NCI-H2171 treated with DMSO at 0.1 percent for 48 hours (cell line): Measurements from ENCODE around the gene ZBTB34.

Experiments
- DNase-seq: peaks from one replicate; lab custom pipeline; 2025; lab: John Stamatoyannopoulos, UW

The ZBTB34 gene

DNA sequence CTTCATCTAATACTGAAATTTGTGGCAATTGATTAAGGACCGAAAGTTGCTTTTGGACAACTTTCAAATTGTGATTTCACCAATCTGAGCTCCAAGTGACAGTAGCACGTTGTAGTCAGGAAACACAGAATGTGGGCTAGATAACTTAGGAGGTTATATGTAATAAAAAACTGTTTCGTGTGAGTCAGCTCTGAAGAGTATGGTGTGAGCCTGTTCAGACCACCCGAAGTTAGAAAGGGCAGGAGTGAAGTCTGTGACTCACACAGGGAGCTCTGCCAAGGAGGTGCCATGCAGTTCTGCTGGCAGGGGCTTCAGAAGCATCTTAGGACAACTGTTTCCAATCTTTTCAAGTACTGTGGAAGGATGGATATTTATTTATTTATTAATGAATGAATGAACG is 16.4 kb upstream of the ZBTB34 start:
- DNase-seq: no peak

DNA sequence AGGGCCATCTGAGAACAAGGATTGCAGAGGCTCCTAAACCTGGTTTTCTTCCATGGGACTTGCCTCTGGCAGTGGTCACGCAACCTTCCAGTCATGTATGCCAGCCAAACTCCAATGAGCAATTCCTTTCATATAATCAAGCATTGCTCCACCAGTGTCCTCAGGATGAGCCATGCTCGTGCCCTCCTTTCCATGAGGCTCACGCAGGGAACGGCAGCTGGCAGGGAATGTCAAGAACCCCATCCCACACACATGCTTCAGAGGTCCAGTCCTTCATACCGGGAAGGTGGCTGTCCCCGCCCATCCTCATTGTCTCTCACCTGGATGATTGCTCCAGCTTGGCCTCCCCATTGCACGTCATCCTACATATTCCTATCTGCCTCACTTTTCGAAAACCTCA is 13.4 kb upstream of the ZBTB34 start:
- no peak for DNase-seq

DNA sequence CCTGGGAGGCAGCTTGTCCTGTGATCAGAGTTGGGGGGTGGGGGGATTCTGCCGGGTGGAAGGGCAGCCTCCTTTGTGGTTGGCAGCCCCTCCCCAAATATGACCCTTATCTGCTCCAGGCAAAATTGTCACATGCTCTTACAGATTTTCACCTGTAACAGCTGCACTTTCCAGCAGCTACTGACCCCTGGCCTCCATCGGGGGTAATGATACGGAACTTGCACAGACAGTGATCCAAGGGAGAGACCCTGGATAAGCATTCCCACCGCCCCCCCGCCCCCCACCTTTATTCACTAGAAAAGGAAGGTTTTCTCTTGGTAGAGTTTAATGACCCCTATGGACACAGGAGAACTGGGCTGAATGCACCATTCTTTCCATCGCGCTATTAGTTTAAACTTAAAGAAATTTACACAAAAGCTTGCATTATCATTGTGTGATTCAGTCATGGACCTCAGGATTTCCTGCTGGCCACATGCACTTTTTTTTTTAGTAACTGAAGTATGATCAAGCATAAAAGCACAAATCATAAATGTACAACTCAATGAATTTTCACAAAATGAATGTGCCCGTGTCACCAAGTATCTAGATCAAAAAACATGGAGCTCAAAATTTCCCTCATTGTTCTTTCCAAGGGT is 10.7 kb upstream of the ZBTB34 start:
- DNase-seq: no peak

DNA sequence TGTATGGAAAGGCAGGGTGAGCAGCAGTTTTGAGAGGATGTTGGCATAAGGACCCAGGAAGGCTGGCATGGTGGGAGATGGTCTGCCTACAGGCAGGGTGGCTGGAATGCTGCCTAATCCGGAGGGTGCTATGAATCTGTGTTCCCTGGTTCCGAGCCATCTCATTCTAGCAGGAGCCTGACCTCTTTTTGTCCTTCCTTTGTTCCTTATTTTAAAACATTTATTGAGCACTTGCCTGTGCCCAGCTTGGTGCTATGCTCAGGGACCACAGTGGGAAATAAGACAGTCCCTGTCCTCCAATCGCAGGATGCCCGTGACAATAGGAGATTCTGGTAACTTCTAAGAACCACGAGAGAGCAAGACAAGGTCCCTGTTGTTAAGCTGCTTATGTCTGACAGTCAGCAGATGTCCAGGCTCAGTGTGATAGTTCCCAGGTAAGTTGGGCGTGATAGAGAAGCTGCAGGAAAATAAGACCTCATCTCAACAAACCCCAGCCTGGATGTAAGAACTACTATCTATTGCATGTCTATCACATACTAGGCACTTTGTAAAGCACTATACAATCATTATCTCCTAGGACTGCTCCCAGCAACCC is 9.1 kb upstream of the ZBTB34 start:
- DNase-seq: no peak

DNA sequence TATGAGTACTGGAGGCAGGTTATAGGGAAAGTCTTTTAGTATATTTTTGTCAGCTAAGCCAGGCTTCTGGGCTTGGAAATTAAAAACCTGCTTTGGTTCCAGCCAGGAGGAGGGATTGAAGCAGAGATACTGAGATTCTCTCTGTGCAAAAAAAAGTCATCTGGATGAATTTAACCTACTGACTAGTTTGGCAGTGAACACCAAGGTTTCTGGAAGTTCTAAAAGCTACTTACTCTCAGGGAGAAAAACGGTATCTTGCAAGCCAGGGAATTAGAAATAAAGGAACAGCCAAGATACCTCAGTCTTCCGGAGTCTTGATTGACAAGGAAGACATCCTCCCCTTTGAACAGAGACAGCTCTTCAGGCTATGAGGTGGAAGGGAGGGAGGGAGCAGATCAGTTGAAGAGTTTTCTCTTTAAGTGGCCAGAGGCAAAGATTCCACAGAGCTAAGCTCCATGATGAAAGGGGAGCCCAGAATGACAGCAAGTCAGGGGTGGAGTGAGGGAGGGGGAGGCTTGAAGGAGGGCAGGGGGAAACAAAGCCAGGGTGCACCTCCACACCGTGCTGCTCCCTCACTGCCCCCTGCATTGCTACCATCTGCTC is 8.3 kb upstream of the ZBTB34 start:
- DNase-seq: no peak

DNA sequence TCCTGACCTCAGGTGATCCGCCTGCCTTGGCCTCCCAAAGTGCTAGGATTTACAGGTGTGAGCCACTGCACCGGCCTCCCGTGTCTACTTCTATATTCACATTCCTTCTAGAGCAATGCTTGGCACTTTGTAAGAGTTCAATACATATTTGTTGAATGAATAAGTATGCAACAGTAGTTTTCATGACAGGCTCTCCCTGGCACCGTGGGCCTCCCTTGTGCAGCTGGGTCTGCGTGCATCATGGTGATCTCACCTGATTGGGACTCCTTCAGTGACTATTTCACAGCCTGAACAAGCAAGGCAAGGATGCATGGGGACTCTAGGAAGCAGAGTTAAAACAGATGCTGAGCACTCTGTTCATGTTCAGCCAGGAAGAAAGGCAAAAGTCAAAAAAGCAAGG is 6.8 kb upstream of the ZBTB34 start:
- no peak for DNase-seq

DNA sequence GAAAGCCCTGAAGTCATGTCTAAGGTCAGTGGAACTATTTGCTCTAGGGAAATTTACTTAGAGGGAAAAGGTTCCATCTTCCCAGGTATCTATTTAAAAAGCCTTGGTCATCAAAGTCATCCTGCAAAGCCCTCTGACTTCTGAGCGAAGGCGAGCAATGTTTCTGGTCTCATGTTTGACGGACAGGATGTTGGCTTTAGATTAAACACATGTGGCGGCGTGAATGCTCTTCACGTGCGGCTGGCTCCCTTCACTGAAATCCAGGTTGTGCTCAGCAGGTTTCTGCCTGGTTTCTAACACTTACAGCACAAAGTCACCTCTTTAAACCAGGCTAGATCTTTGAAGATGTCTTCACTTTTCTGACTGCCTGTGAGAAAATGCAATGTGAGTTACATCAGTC is 5.7 kb upstream of the ZBTB34 start:
- DNase-seq: no peak

DNA sequence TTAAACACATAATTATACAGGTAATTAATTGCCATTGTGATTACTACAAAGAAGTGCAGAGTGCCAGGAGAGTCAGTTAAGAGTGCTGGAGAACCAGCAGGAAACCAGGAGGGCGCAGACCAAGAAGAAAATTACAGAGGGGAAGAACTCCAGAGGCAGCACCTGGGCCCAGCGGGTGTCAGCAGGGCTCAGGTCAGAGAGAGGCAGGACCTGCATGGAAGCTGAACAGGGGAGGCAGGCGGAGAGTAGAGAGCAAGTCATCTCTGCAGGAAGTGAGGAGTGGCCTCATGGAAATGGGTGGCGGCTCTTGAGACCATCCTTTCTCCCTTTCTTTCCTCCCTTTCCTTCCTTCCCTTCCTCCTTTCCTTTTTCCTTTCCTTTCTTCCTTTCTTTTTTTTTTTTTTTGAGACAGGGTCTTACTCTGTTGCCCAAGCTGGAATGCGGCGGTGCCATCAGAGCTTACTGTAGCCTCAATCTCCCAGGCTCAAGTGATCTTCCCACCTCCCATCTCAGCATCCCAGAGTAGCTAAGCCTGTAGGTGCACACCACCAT is 4.0 kb upstream of the ZBTB34 start:
- no peak for DNase-seq

DNA sequence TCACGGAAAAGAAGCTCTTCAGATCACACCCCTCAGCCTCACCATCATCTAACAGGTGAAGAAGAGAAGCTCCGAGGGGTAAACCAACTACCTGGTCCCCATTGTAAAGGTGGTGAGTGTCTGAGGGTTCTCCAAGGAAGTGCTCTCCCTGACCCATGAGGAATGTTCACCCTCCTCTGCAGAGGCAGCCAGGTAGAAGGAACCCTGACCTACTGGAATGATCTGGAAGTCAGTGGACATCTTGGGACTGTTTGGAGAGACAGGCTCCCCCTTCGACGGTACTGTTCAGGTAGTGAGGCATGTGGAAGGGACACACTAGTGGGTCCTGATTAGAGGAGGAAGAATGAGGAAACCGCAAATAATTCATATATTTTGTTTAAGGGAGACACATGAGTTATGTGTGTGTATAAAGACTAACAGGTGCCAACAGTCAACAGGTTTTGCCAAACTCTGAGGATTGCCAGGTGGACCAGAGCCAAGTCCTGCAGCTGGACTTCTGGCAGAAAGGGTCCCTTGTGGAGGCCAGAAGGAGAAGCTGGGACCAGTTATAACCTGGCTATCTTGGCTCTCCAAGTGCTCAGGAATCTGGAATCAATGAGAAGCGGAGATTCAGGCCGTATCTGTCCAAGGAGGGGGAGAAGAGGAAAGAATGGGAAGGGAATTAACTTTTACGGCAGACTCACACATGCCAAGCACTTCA is 3.0 kb upstream of the ZBTB34 start:
- DNase-seq: no peak

DNA sequence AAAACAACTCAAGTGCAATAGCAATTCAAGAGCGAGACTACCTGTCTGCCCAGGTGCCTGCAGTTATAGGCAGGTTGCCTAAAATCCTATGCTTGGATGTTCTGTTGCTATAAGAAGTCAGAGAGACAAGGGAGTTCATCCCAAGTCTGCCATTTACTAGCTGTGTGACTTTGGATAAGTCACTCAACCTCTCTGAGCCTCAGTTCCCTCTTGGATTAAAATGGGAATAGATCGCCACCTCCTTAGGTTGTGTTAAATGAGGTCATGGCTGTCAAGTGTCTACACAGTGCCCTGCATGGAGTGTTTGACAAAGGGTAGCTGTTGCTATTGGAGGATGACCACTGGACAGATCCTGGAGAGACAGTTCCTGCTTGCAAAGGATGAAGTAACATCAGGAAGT is 1.3 kb upstream of the ZBTB34 start:
- no peak for DNase-seq

DNA sequence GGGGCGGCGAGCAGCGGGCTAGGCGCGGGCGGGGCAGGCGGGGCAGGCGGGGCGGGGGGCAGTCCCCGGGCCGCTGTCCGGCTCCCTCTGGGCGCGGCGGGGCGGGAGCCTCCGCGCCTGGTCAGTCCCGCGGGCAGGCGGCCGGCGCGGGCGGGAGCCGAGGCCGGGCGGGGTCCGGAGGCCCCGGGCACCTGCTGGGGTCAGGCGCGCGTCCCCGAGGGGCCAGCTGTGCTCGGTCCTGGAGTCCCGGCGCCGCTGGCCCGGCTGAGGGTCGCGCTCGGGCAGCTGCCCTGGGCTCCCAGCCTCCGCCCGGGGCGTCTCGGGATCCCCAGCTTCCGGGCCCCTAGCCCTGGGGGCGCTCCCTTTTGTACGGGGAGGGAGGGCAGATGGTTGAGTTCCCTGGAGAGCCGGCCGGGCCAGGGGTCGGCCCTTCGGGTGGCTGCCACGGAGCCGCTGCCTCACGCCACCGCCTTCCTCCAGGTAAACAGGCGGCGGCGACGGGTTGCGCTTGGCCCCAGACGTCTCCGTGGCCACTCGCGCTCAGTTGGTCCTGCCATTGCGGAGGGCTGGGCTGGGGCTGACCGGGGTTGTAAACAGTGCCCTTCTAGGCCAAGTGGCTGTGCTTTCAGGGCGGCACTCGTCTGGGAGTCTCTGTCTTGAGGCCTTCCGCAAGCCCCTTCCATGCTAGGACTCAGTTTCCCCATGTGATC is 473 bp downstream of the ZBTB34 start:
- DNase-seq: no peak

DNA sequence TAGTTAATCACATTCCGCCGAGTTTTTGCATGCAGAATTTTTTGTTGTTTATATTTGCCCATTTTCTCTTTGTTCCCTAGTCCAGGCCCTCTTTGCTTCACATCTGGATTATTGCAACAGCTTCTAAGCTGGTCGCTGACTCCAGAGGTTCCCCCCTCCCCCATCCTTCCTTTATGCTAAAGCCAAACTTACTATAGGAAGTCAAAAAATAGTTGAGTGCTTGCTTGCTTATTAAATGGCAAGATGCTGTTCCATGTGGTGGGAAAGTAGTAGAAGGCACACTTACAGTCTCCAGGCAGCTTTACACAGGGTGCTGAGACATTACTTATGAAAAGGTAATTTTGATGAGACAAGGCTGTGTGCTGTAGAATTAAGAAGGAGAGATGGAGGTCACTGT is 1.3 kb downstream of the ZBTB34 start:
- no peak for DNase-seq

DNA sequence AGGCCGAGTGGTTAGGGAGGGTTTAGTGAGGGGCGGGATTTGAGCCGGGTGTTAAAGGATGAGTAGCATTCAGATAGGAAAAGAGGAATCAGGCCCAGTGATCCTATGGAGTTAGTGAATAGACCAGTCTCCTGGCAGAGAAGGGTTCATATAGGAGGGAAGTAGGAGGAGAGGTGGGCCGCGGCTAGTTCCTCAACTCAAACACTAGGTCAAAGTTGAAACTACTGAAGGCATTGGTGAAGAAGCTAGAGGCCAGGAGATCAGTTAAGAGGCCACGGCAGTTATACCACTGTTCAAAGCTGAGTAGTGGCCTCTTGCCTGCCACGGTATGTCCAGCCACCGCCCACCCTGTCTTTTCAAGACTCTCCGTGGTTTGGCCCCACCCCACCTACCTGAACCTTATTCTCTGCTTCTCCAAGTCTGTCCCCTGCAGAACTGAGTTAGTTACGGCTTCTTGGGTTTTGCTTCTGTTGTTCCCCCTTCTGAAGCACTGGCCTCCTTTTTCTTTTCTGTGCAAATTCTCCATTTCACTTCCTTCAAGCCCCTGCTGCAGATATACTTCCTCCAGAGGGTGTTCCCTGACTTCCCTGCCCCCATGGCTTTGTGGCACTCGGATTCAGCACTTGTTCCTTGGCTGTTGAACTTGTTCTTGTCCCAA is 1.8 kb downstream of the ZBTB34 start:
- DNase-seq: no peak

DNA sequence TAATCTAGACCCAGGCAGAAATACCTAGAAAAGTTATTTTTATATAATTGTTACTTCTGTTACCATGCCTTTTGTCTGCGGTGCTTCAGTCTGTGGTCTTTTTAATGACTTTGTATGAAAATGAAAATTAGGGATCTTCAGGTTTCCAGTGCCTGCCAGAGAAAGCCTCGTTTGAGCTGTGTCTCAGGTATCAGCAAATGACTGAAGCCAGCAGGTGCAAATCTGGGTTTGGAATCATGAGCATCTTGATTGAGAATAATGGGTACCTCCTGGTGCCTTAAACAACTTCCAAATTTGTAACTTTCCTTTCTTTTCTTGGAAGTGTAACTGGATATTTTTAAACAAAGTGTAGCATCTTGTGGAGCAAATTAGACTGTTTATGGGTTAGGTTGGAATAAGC is 4.3 kb downstream of the ZBTB34 start:
- no peak for DNase-seq

DNA sequence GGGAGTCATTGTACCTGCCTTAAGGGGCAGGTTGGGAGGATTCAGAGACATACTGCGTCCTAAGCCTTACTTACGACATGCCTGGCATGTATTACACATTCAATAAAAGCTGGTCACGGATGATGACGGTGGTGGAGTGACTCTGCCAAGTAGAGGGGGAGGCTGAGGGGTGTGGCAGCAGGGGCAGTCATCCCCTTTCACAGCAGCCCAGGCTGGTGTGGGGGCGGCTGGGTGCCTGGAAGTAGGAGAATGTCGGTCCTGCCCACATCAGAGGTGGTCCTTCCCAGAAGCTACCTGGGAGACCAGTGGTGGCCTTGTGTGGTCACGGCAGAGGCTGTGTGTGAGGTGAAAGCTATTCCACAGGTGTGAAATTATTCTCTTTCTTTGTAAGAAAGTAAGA is 8.9 kb downstream of the ZBTB34 start:
- no peak for DNase-seq

DNA sequence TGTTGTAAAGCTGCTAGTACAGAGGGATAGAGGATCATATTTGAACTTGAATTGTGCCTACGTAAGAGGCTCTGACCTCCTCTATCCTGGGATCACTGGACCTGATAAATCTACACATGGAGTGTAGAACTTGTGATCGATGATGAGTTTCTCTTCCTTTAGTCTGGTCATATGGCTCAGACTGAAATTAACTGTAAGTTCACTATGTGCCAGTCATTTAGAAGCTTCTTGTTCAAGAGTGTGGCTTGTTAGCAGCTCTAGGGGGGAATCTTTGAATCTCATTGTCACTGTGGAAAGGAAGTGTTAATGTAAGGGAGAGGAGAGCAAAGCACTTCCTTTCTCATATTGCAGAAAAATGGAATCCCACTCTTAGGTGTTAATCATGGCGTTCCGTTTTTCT is 12.1 kb downstream of the ZBTB34 start:
- no peak for DNase-seq

DNA sequence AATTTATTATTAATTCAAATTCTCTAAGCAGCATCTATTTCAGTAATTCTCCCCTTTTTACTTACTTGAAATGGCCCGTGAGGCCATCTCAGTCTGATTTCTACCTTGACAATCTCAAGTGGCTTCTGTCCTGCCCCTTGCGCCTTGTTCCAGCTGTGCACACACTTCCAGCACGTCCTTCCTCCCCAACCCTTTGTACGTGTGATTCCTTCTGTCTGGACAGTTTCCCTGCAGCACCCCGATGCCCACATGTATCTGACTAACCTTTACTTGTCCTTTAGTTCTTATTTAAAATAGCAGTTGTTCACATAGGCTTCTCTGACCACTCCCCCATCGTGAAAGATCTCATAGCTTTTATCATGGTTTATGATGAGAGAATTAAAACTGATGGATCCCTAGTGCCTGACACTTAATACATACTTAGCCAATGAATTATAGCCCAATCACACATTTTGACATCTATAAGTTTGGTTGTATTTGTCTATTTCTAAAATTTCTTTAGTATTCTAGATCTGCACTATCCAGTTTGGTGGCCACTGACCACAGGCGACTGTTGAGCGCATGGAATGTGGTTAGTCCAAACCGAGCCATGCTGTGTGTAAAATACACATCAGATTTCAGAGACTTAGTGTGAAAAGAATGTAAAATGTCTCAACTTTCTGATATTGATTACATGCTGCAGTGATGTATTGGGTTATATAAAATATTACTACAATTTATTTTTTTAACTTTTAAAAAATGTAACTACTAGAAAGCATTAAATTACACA is 14.3 kb downstream of the ZBTB34 start:
- no peak for DNase-seq

DNA sequence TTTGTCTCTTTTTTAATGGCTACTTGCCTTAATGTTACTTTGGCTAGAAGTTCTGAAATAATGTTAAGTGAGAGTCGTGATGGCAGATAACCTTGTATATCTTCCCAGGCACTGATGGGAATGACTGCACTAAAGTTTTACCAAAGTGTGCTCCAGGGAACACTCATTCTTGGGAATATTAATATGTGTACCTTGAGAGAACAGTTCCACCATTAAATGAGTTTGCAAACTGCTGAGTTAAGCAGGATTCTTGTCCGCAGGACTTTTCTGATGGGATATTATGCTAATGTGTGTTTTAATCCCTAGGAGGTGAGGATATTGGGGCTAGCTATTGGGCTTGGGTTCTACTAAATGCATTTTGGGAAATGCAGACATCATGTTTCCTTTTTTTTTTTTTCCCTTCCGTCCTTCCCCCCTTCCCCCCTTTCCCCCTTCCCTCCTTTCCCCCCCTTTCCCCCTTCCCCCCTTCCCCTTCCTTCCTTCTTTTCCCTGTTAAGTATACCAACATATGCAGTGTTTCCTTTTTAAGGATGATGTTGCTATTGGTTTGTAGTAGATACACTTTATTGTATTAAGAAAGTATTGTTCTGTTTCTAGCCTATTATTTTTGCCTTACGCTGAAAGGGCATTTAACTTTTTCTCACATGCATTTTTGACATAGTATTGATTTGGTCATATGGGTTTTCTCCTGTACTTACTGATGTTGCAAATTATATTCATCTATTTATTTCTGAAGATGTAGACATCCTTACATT is 15.5 kb downstream of the ZBTB34 start:
- no peak for DNase-seq

DNA sequence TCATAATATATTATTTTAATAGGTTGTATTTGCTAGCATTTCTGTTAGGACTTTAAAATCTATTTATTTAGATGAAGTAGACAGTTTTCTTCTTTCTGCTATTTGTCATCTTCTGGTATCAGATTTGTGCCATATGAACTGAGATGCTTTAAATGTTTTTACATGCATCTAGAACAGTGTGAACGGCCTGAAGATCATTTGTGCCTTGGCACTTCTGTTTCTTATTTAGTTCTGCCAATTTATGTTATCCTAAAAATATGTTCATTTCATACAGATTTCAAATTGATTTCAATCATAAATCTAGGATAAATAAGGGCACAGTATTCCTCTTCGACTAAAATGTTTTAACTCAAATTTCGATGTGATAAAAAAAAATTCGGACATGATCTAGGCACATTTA is 16.1 kb downstream of the ZBTB34 start:
- no peak for DNase-seq

DNA sequence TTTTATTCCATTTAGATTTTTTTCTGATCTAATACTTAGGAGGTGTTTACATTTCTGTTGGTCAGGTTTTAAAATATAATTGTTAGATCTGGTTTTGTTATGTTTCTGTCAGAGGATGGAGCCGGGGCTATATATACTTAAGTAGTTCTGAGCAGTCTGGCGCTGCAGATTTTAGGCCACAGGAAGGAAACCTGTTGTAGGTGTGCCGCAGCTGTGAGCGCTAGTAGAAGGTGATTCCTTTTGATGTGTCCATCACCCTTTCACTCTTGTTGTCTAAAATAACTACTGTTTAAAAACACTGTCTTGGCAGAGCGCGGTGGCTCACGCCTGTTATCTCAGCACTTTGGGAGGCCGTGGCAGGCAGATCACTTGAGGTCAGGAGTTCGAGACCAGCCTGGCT is 17.0 kb downstream of the ZBTB34 start:
- no peak for DNase-seq
